IMR-90 (cell line): ENCODE data around the gene RPL26. TPM values are rescaled to one million over a fixed set of nuclear protein-coding genes. Genes with fewer than 3 reads are reported as not detected.

Source experiments
- ATAC-seq: fragments of 200-7000 bp; cut with Tn5 transposase; 2 replicates; pipeline ENCODE4 v1.9.1; 2020; ENCODE audit warnings: low read depth, mild to moderate bottlenecking, moderate library complexity
- BruUV-seq: library from RNA; stranded (reverse); fragments of 400-500 nt; replicated peaks from 2 replicates; lab custom pipeline; 2021; lab: Mats Ljungman, UMichigan
- CTCF ChIA-PET: fragments of 300-600 bp; formaldehyde crosslinking; extraction: SDS; loops from one replicate; lab custom pipeline; 2021; ENCODE audit warnings: antibody characterized with exemption; lab: Yijun Ruan, JAX
- POLR2A ChIA-PET: fragments of 300-600 bp; sonication (Branson Sonifier 250); formaldehyde crosslinking; loops from one replicate; lab custom pipeline; 2022; ENCODE audit warnings: antibody characterized with exemption; ENCODE audit not compliant: unreplicated experiment; lab: Charles Lee
- DNase-seq: peaks from one replicate; pipeline ENCODE4 v3.0.0; 2013
- H2AFZ ChIP-seq: replicated peaks from 2 replicates; pipeline ENCODE3; 2013; ENCODE audit warnings: low read length, mild to moderate bottlenecking; ENCODE audit not compliant: poor library complexity
- H2AK5ac ChIP-seq: 2 replicates; pipeline ENCODE4 v1.6.1; 2013; ENCODE audit warnings: low read depth, low read length, inconsistent platforms
- H2AK9ac ChIP-seq: replicated peaks from 2 replicates; pipeline ENCODE3; 2013; ENCODE audit warnings: mild to moderate bottlenecking, low read depth, low read length, moderate library complexity; ENCODE audit not compliant: poor library complexity
- H2BK120ac ChIP-seq: 2 replicates; pipeline ENCODE4 v1.6.1; 2013; ENCODE audit warnings: low read depth, low read length, inconsistent platforms
- H2BK15ac ChIP-seq: 3 replicates; pipeline ENCODE4 v1.6.1; 2013; ENCODE audit warnings: low read depth, low read length, inconsistent platforms
- H2BK20ac ChIP-seq: 2 replicates; pipeline ENCODE4 v1.6.1; 2013; ENCODE audit warnings: low read depth, mild to moderate bottlenecking, inconsistent platforms, low read length, moderate library complexity
- H2BK5ac ChIP-seq: 2 replicates; pipeline ENCODE4 v1.6.1; 2013; ENCODE audit warnings: mild to moderate bottlenecking, low read depth, low read length, inconsistent platforms; ENCODE audit not compliant: poor library complexity, severe bottlenecking
- H3K14ac ChIP-seq: replicated peaks from 2 replicates; pipeline ENCODE4 v1.6.1; 2013; ENCODE audit warnings: low read depth, low read length, inconsistent platforms
- H3K18ac ChIP-seq: 2 replicates; pipeline ENCODE4 v1.6.1; 2013; ENCODE audit warnings: low read depth, low read length, control low read depth
- H3K23ac ChIP-seq: 2 replicates; pipeline ENCODE4 v1.6.1; 2013; ENCODE audit warnings: low read depth, low read length, inconsistent platforms
- H3K27ac ChIP-seq: 2 replicates; pipeline ENCODE4 v1.5.1; 2013; ENCODE audit warnings: mild to moderate bottlenecking, control low read depth, low read length; ENCODE audit not compliant: insufficient read depth
- H3K27me3 ChIP-seq: 2 replicates; pipeline ENCODE4 v1.6.1; 2013; ENCODE audit warnings: low read length; ENCODE audit not compliant: control insufficient read depth, insufficient read depth
- H3K36me3 ChIP-seq: 2 replicates; pipeline ENCODE4 v1.6.1; 2013; ENCODE audit warnings: low read length, mixed read lengths; ENCODE audit not compliant: control insufficient read depth, insufficient read depth
- H3K4ac ChIP-seq: 2 replicates; pipeline ENCODE4 v1.6.1; 2013; ENCODE audit warnings: low read depth, low read length, inconsistent platforms
- H3K4me1 ChIP-seq: 2 replicates; pipeline ENCODE4 v1.6.1; 2013; ENCODE audit warnings: low read length, mixed read lengths; ENCODE audit not compliant: control insufficient read depth, insufficient read depth
- H3K4me2 ChIP-seq: 2 replicates; pipeline ENCODE4 v1.6.1; 2013; ENCODE audit warnings: low read depth, mild to moderate bottlenecking, control low read depth, low read length, moderate library complexity
- H3K4me3 ChIP-seq: 2 replicates; pipeline ENCODE4 v1.5.1; 2013; ENCODE audit warnings: low read depth, mild to moderate bottlenecking, control low read depth, low read length, moderate library complexity; ENCODE audit not compliant: insufficient read depth
- H3K56ac ChIP-seq: 2 replicates; pipeline ENCODE4 v1.6.1; 2013; ENCODE audit warnings: low read length, inconsistent platforms; ENCODE audit not compliant: insufficient read depth; ENCODE audit errors: extremely low read depth
- H3K79me1 ChIP-seq, 2 experiments: 2 replicates each; pipeline ENCODE4 v1.6.1; 2013; ENCODE audit warnings: low read length in 2 of 2, inconsistent platforms in 1 of 2, low read depth in 1 of 2
- H3K9ac ChIP-seq: 2 replicates; pipeline ENCODE4 v1.6.1; 2013; ENCODE audit warnings: low read depth, low read length, control low read depth
- H3K9me1 ChIP-seq: 2 replicates; pipeline ENCODE4 v1.6.1; 2013; ENCODE audit warnings: low read length, inconsistent platforms; ENCODE audit not compliant: insufficient read depth
- H3K9me3 ChIP-seq: 2 replicates; pipeline ENCODE4 v1.6.1; 2013; ENCODE audit warnings: low read length; ENCODE audit not compliant: control insufficient read depth, insufficient read depth
- H4K20me1 ChIP-seq: 2 replicates; pipeline ENCODE4 v1.6.1; 2013; ENCODE audit warnings: low read length, inconsistent platforms; ENCODE audit not compliant: insufficient read depth
- H4K5ac ChIP-seq: 2 replicates; pipeline ENCODE4 v1.6.1; 2013; ENCODE audit warnings: mild to moderate bottlenecking, low read depth, low read length, control low read depth
- H4K8ac ChIP-seq, 2 experiments: 2 replicates each; pipeline ENCODE4 v1.6.1; 2013; ENCODE audit warnings: low read depth in 2 of 2, low read length in 2 of 2, control low read depth in 1 of 2, inconsistent platforms in 1 of 2
- H4K91ac ChIP-seq: 2 replicates; pipeline ENCODE4 v1.6.1; 2013; ENCODE audit warnings: low read depth, low read length, inconsistent platforms; ENCODE audit not compliant: insufficient read depth
- BHLHE40 ChIP-seq: fragments of 150-350 bp; IDR thresholded peaks from 2 replicates; pipeline ENCODE4 v1.6.1; 2016; ENCODE audit warnings: mild to moderate bottlenecking, low read depth, low read length
- CHD1 ChIP-seq: IDR thresholded peaks from 2 replicates; pipeline ENCODE4 v1.6.1; 2012; ENCODE audit warnings: low read depth, low read length, improper control_type of control experiment
- CTCF ChIP-seq: conservative IDR thresholded peaks from 2 replicates; pipeline ENCODE4 v1.5.1; 2012; ENCODE audit warnings: mild to moderate bottlenecking, low read depth, low read length, improper control_type of control experiment
- MXI1 ChIP-seq: IDR thresholded peaks from 2 replicates; pipeline ENCODE4 v1.6.1; 2012; ENCODE audit warnings: low read depth, mild to moderate bottlenecking, low read length, moderate library complexity, borderline replicate concordance
- NFE2L2 ChIP-seq: fragments of 150-350 bp; IDR thresholded peaks from 2 replicates; pipeline ENCODE4 v1.6.1; 2016; ENCODE audit warnings: low read depth, mild to moderate bottlenecking, low read length
- POLR2A ChIP-seq: IDR thresholded peaks from 2 replicates; pipeline ENCODE4 v1.6.1; 2012; ENCODE audit warnings: mild to moderate bottlenecking, low read depth, low read length
- RAD21 ChIP-seq: IDR thresholded peaks from 2 replicates; pipeline ENCODE4 v1.6.1; 2012; ENCODE audit warnings: low read length, improper control_type of control experiment
- RFX5 ChIP-seq: IDR thresholded peaks from 2 replicates; pipeline ENCODE4 v1.8.0; 2012; ENCODE audit warnings: low read depth, mild to moderate bottlenecking, low read length, moderate library complexity
- SMC3 ChIP-seq: fragments of 150-350 bp; IDR thresholded peaks from 2 replicates; pipeline ENCODE4 v1.6.1; 2016; ENCODE audit warnings: low read depth, mild to moderate bottlenecking, antibody characterized with exemption, low read length, moderate library complexity
- USF2 ChIP-seq: fragments of 150-350 bp; IDR thresholded peaks from 2 replicates; pipeline ENCODE4 v1.6.1; 2017; ENCODE audit warnings: mild to moderate bottlenecking, antibody characterized with exemption, low read length, low read depth
- WGBS, 2 experiments: methylation state at CpG; one replicate each; pipeline versions ENCODE4 v1.1.5 to v1.1.7; 2013; ENCODE audit warnings: missing lambda C conversion rate in 2 of 2; ENCODE audit not compliant: insufficient read length in 1 of 2; ENCODE audit errors: extremely low coverage in 2 of 2; 5-methylcytosine and 5-hydroxymethylcytosine counted together
- dilution Hi-C: fragments of 300-500 bp; cut with HindIII; formaldehyde crosslinking; loops from one replicate; pipeline ENCODE4 v1.14.3; 2018; ENCODE audit warnings: low sequenced_read_pairs; ENCODE audit not compliant: unreplicated experiment
- in situ Hi-C: fragments of 300-500 bp; cut with MboI; formaldehyde crosslinking; loops from 3 replicates; pipeline ENCODE4 v1.14.3; 2019; ENCODE audit warnings: low sequenced_read_pairs, inconsistent platforms, mixed read lengths
- intact Hi-C: fragments of 100-400 bp; cut with micrococcal nuclease; formaldehyde crosslinking; loops from 2 replicates; pipeline ENCODE4 v1.10.0; 2022
- polyA plus RNA-seq, 3 experiments: library from polyadenylated mRNA; depleted of rRNA; stranded (reverse); fragments of >200 nt; gene quantifications; 2 replicates each; pipeline ENCODE4 v1.2.3, GENCODE V29; 2012; ENCODE audit warnings: low replicate concordance in 1 of 3
- total RNA-seq: library from RNA; depleted of rRNA; stranded (reverse); fragments of >200 nt; gene quantifications from 2 replicates; pipeline ENCODE4 v1.2.3, GENCODE V29; 2012
- TF ChIP-seq, protein P1 (sequence below): fragments of 150-350 bp; IDR thresholded peaks from 2 replicates; pipeline ENCODE4 v1.6.1; 2016; ENCODE audit warnings: low read depth, mild to moderate bottlenecking, low read length, moderate library complexity, borderline replicate concordance

RPL26 gene
- total and polyA plus RNA-seq, 2 of the 4 experiments (the other 2 are of a cell fraction): 4,763 to 5,013 TPM

DNA sequence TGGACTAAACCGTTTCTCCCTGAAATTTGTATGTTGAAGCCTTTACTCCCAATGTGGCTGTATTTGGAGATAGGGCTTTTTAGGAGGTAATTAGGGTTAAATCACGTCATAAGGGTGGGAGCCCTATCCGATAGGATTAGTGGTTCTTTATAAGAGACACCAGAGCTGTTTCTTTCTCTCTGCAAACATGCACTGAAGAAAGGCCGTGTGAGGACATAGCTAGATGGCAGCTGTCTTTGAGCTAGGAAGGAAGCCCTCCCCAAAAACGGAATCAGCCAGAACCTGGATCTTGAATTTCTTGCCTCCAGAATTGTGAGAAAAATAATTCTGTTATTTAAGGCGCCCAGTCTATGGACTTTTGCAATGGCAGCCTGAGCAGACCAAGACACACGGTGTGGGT lies 29.3 kb downstream of the RPL26 start:
- ATAC-seq (no peak), DNase-seq (no peak)
- Histone ChIP-seq H3K27me3 (no peaks in the 10 kb centered on the region), H3K27ac (no peak overlapping the region), H2AK9ac (no peak overlapping the region), H3K9me1 (no peaks in the 10 kb centered on the region), H3K4ac (no peak overlapping the region), H3K14ac (no peak overlapping the region), H3K23ac (no peak overlapping the region), H2BK120ac (no peak overlapping the region), H3K9ac (no peak overlapping the region), H4K91ac (no peak overlapping the region), H3K56ac (no peak overlapping the region), H2BK20ac (no peak overlapping the region), H4K8ac (no peak overlapping the region), H2AFZ (no peak overlapping the region), H4K5ac (no peak overlapping the region), H3K4me3 (no peak overlapping the region), H2BK5ac (no peak overlapping the region), H3K18ac (no peak overlapping the region), H3K79me1 (no peaks in the 10 kb centered on the region), H3K9me3 (no peaks in the 10 kb centered on the region), H2BK15ac (no peak overlapping the region), H2AK5ac (no peak overlapping the region), H3K4me1 (no peaks in the 10 kb centered on the region), H3K4me2 (no peak overlapping the region), H3K36me3 (no peaks in the 10 kb centered on the region), H4K20me1 (no peaks in the 10 kb centered on the region)
- POLR2A ChIA-PET: no interaction called here
- in situ Hi-C loops (no loop called here), dilution Hi-C loops (no loop called here), intact Hi-C loops (no loop called here)
- CTCF ChIA-PET: interaction anchor here (1.4 kb wide), 1 partner anchor 19 kb away, joined by 3 read pairs; no protein-coding TSS in a partner anchor
- TF ChIP-seq, protein P1, sequence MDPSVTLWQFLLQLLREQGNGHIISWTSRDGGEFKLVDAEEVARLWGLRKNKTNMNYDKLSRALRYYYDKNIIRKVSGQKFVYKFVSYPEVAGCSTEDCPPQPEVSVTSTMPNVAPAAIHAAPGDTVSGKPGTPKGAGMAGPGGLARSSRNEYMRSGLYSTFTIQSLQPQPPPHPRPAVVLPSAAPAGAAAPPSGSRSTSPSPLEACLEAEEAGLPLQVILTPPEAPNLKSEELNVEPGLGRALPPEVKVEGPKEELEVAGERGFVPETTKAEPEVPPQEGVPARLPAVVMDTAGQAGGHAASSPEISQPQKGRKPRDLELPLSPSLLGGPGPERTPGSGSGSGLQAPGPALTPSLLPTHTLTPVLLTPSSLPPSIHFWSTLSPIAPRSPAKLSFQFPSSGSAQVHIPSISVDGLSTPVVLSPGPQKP: no peak
- TF ChIP-seq RAD21: no peak
- no peak for TF ChIP-seq POLR2A
- no peak for TF ChIP-seq MXI1
- no peak for TF ChIP-seq USF2
- TF ChIP-seq NFE2L2: no peak
- no peak for TF ChIP-seq CHD1
- TF ChIP-seq RFX5: no peak
- no peak for TF ChIP-seq SMC3
- TF ChIP-seq CTCF: no peak
- no peak for TF ChIP-seq BHLHE40
- BruUV-seq: no TSS peak
- no CpG with 5 or more reads among the region's 7 CpGs for WGBS, 2 experiments
